ENCODE results near the gene MMP19.

- no peak for TF ChIP-seq EZH2 (IDR thresholded peaks at IDR 0.05; ENCODE audit: borderline replicate concordance, low read length)
- TF ChIP-seq CTCF (conservative IDR thresholded peaks at IDR 0.05 in 1 of 2, IDR thresholded peaks at IDR 0.05 in 1 of 2; ENCODE audit: extremely low read depth in 1 of 2, insufficient read depth in 1 of 2, low read depth in 1 of 2, low read length in 2 of 2) = no peak
Observed at GRCh38 chr12:55885113-55885512, 42.4 kb upstream of the MMP19 start.

All from mammary epithelial cell (primary cell).